ENCODE data around the gene CEP164. TPM values are rescaled to one million over a fixed set of nuclear protein-coding genes. Genes with fewer than 3 reads are reported as not detected.

The CEP164 gene
- total and polyA plus RNA-seq, 2 of the 8 experiments (the other 6 are each of a cell fraction or from before 2014, with no cell fraction given) = 8.4 to 20.8 TPM

GRCh38 chr11:117381481-117382387 is 54.1 kb downstream of the CEP164 start:
- H3K27me3 ChIP-seq (replicated peaks in 1 of 4; ENCODE audit: control insufficient read depth in 3 of 4, extremely low read depth in 1 of 4, insufficient read depth in 3 of 4, low read length in 3 of 4) = no peaks in the 10 kb centered on the region
- TF ChIP-seq RNF2 (IDR thresholded peaks at IDR 0.05; ENCODE audit: borderline replicate concordance, low read depth, low read length, missing control alignments, poor library complexity, severe bottlenecking) (no peak), KDM1A (IDR thresholded peaks at IDR 0.05; ENCODE audit: borderline replicate concordance, low read length) (no peak), POLR2AphosphoS5 (IDR thresholded peaks at IDR 0.05; ENCODE audit: low read depth, low read length) (no peak), ATF3 (IDR thresholded peaks at IDR 0.05; ENCODE audit: insufficient read depth, low read depth, low read length) (no peak), TAF7 (optimal IDR thresholded peaks at IDR 0.05; ENCODE audit: borderline replicate concordance, low read depth, low read length) (no peak), CTBP2 (IDR thresholded peaks at IDR 0.05; ENCODE audit: borderline replicate concordance, insufficient read depth, insufficient read length, low read length) (no peak), USF2 (IDR thresholded peaks at IDR 0.05; ENCODE audit: low read length) (no peak), POU5F1 (IDR thresholded peaks at IDR 0.05; ENCODE audit: low read depth, low read length) (no peak), BACH1 (IDR thresholded peaks at IDR 0.05; ENCODE audit: low read length) (no peak), SP4 (IDR thresholded peaks at IDR 0.05; ENCODE audit: low read length) (no peak)

More at GRCh38 chr11:117381481-117382387, 54.1 kb downstream of the CEP164 start:
- Histone ChIP-seq H4K5ac (ENCODE audit: insufficient read length, low read depth, low read length) (no peak overlapping the region), H3K79me2 (ENCODE audit: control insufficient read depth in 1 of 2, insufficient read depth in 2 of 2, low read length in 2 of 2) (no peaks in the 10 kb centered on the region), H3K56ac (replicated peaks; ENCODE audit: insufficient read length, low read depth, low read length) (no peak overlapping the region), H2BK120ac (replicated peaks; ENCODE audit: low read depth, low read length) (no peak overlapping the region), H3K18ac (ENCODE audit: extremely low read depth, low read length) (no peak overlapping the region), H3K79me1 (ENCODE audit: low read depth, low read length) (no peaks in the 10 kb centered on the region), H2BK20ac (ENCODE audit: low read length) (no peak overlapping the region), H3K4me3 (ENCODE audit: extremely low read depth in 1 of 4, insufficient read depth in 2 of 4, low read depth in 3 of 4, low read length in 4 of 4) (no peak overlapping the region), H3K9ac (replicated peaks in 1 of 4; ENCODE audit: extremely low read depth in 1 of 4, low read depth in 3 of 4, low read length in 3 of 4) (no peak overlapping the region), H3K23ac (ENCODE audit: insufficient read length) (no peak overlapping the region), H3K4ac (replicated peaks; ENCODE audit: insufficient read length, low read depth, low read length) (no peak overlapping the region), H2AK5ac (ENCODE audit: low read depth, low read length) (no peak overlapping the region), H3K27ac (ENCODE audit: low read depth, low read length) (no peak overlapping the region), H2BK12ac (ENCODE audit: low read depth, low read length) (no peak overlapping the region), H2AFZ (ENCODE audit: low read length) (no peak overlapping the region), H3K23me2 (ENCODE audit: low read depth, low read length) (no peaks in the 10 kb centered on the region), H4K91ac (replicated peaks; ENCODE audit: insufficient read length, low read length) (no peak overlapping the region), H3K4me1 (replicated peaks in 1 of 4; ENCODE audit: control insufficient read depth in 3 of 4, insufficient read depth in 4 of 4, low read length in 3 of 4) (peaks cover 0 to 3% (median 0%) of the 10 kb centered on the region in 4 experiments; a peak in 3 of 7 replicates), H2BK15ac (ENCODE audit: low read length) (no peak overlapping the region), H3K4me2 (ENCODE audit: insufficient read depth in 1 of 2, low read depth in 2 of 2, low read length in 2 of 2) (no peak overlapping the region), H2BK5ac (ENCODE audit: low read depth, low read length) (no peak overlapping the region), H4K8ac (ENCODE audit: extremely low read depth, insufficient read depth, low read length) (no peak overlapping the region), H3K14ac (ENCODE audit: insufficient read length) (no peak overlapping the region), H4K20me1 (replicated peaks in 1 of 2; ENCODE audit: control insufficient read depth in 1 of 2, insufficient read depth in 2 of 2, low read length in 2 of 2) (peaks cover 2% of the 10 kb centered on the region in 2 experiments), H3K9me3 (ENCODE audit: insufficient read depth in 2 of 2, low read depth in 1 of 2, low read length in 1 of 2) (no peaks in the 10 kb centered on the region), H3K36me3 (ENCODE audit: control insufficient read depth in 2 of 4, insufficient read depth in 4 of 4, low read length in 3 of 4) (peaks cover 0 to 11% (median 2%) of the 10 kb centered on the region in 4 experiments; a peak in 3 of 8 replicates)
- no peak for FAIRE-seq
- ChIA-PET CTCF (ENCODE audit: partially characterized antibody) (interaction anchor here (0.7 to 1.9 kb wide), 5 partner anchors 14 to 436 kb away, joined by 3 to 7 read pairs (median 3); no protein-coding TSS in a partner anchor), POLR2A (ENCODE audit: partially characterized antibody) (no interaction called here)
- 89% methylated on average over 9 of the region's 9 CpGs; no CpG with 5 or more reads in 1 of the 2 experiments for WGBS, 2 experiments (ENCODE audit: extremely low coverage in 1 of 2, insufficient coverage in 1 of 2, insufficient read length in 1 of 2, insufficient replicate concordance in 2 of 2, low coverage in 1 of 2, low lambda C conversion rate in 2 of 2, missing lambda C conversion rate in 1 of 2)
- DNase-seq (ENCODE audit: low read depth in 1 of 2, low spot score in 2 of 2) = no peak
